Smooth muscle cell (in vitro differentiated cells): Measurements from ENCODE around the gene TMEM33. TPM values are rescaled to one million over a fixed set of nuclear protein-coding genes. Genes with fewer than 3 reads are reported as not detected.

Source experiments
- DNase-seq: peaks from one replicate; lab custom pipeline; 2025; ENCODE audit not compliant: unreplicated experiment; lab: John Stamatoyannopoulos, UW
- H2AFZ ChIP-seq: fragments of 200-600 bp; sonication (generic); 2 replicates; pipeline ENCODE4 v1.6.0; 2016; ENCODE audit warnings: antibody characterized with exemption, low read depth, mild to moderate bottlenecking
- H3F3A ChIP-seq: fragments of 200-600 bp; sonication (generic); 2 replicates; pipeline ENCODE4 v1.6.0; 2017; ENCODE audit warnings: antibody characterized with exemption, low read depth
- H3K27ac ChIP-seq: fragments of 200-600 bp; sonication (generic); 2 replicates; pipeline ENCODE4 v1.5.1; 2016; ENCODE audit warnings: low read depth, mild to moderate bottlenecking
- H3K27me3 ChIP-seq: fragments of 200-600 bp; sonication (generic); 2 replicates; pipeline ENCODE4 v1.6.1; 2016; ENCODE audit warnings: low read depth, mild to moderate bottlenecking
- H3K36me3 ChIP-seq: fragments of 200-600 bp; sonication (generic); 2 replicates; pipeline ENCODE4 v1.5.1; 2016; ENCODE audit warnings: low read depth
- H3K4me1 ChIP-seq: fragments of 200-600 bp; sonication (generic); 2 replicates; pipeline ENCODE4 v1.5.1; 2016; ENCODE audit warnings: low read depth
- H3K4me2 ChIP-seq: fragments of 200-600 bp; sonication (generic); 2 replicates; pipeline ENCODE4 v1.6.0; 2016; ENCODE audit warnings: mild to moderate bottlenecking
- H3K4me3 ChIP-seq: fragments of 200-600 bp; sonication (generic); 2 replicates; pipeline ENCODE4 v1.5.1; 2016; ENCODE audit warnings: mild to moderate bottlenecking
- H3K79me2 ChIP-seq: fragments of 200-600 bp; sonication (generic); 2 replicates; pipeline ENCODE4 v1.6.0; 2016; ENCODE audit warnings: low read depth, mild to moderate bottlenecking
- H3K9ac ChIP-seq: fragments of 200-600 bp; sonication (generic); 2 replicates; pipeline ENCODE4 v1.6.0; 2016; ENCODE audit warnings: low read depth
- H3K9me3 ChIP-seq: fragments of 200-600 bp; sonication (generic); replicated peaks from 2 replicates; pipeline ENCODE4 v1.5.1; 2016; ENCODE audit warnings: low read depth
- H4K20me1 ChIP-seq: fragments of 200-600 bp; sonication (generic); 2 replicates; pipeline ENCODE4 v1.6.0; 2016; ENCODE audit warnings: low read depth
- CTCF ChIP-seq: fragments of 200-600 bp; sonication (generic); IDR thresholded peaks from 2 replicates; pipeline ENCODE4 v1.5.1; 2017; ENCODE audit warnings: borderline replicate concordance, mild to moderate bottlenecking, antibody characterized with exemption; ENCODE audit not compliant: insufficient read depth, poor library complexity, severe bottlenecking
- WGBS: methylation state at CpG from one replicate; pipeline ENCODE4 v1.1.7; 2016; ENCODE audit warnings: low lambda C conversion rate; 5-methylcytosine and 5-hydroxymethylcytosine counted together
- polyA plus RNA-seq: library from polyadenylated mRNA; unstranded; fragments of >200 nt; fragmentation: Nextera tagmentation; extraction: Ambion mirVana; gene quantifications from 2 replicates; pipeline ENCODE4 v1.2.1, GENCODE V29; 2016
- total RNA-seq: library from RNA; depleted of rRNA; stranded (reverse); fragments of >200 nt; gene quantifications from 2 replicates; pipeline ENCODE4 v1.2.3, GENCODE V29; 2014

TMEM33 gene
- total and polyA plus RNA-seq, 2 experiments from 2014 or later, result 20.8 to 75.3 TPM

GRCh38 chr4:41969671-41970070, 34.4 kb downstream of the TMEM33 start:
- Histone ChIP-seq H2AFZ (no peak overlapping the region), H4K20me1 (no peaks in the 10 kb centered on the region), H3F3A (no peaks in the 10 kb centered on the region), H3K9me3 (no peaks in the 10 kb centered on the region), H3K36me3 (no peaks in the 10 kb centered on the region), H3K27me3 (no peaks in the 10 kb centered on the region), H3K4me1 (no peaks in the 10 kb centered on the region), H3K4me3 (no peak overlapping the region), H3K9ac (no peak overlapping the region), H3K79me2 (no peaks in the 10 kb centered on the region), H3K27ac (no peak overlapping the region), H3K4me2 (no peak overlapping the region)
- TF ChIP-seq CTCF, result no peak
- DNase-seq, result no peak

- no peak overlapping the region for H3K9ac ChIP-seq
- no peaks in the 10 kb centered on the region for H3K36me3 ChIP-seq
- WGBS, result 92% methylated on average over 1 of the region's 1 CpG
- H3K4me1 ChIP-seq, result no peaks in the 10 kb centered on the region
- H3K4me2 ChIP-seq, result no peak overlapping the region
- no peak for TF ChIP-seq CTCF
- H3K27ac ChIP-seq, result no peak overlapping the region
- H2AFZ ChIP-seq, result no peak overlapping the region
- no peak overlapping the region for H3K4me3 ChIP-seq
- no peaks in the 10 kb centered on the region for H3K9me3 ChIP-seq
- H3K27me3 ChIP-seq, result no peaks in the 10 kb centered on the region
- no peaks in the 10 kb centered on the region for H3K79me2 ChIP-seq
- H4K20me1 ChIP-seq, result no peaks in the 10 kb centered on the region
- H3F3A ChIP-seq, result no peaks in the 10 kb centered on the region
- DNase-seq, result no peak
Measured at GRCh38 chr4:41975341-41975740, 40.1 kb downstream of the TMEM33 start.

- 76% methylated on average over 1 of the region's 1 CpG for WGBS
- Histone ChIP-seq H2AFZ (no peak overlapping the region), H4K20me1 (no peaks in the 10 kb centered on the region), H3K27ac (no peak overlapping the region), H3K4me3 (no peak overlapping the region), H3F3A (no peaks in the 10 kb centered on the region), H3K9ac (no peak overlapping the region), H3K9me3 (no peaks in the 10 kb centered on the region), H3K36me3 (no peaks in the 10 kb centered on the region), H3K4me2 (no peak overlapping the region), H3K4me1 (no peaks in the 10 kb centered on the region), H3K79me2 (no peaks in the 10 kb centered on the region), H3K27me3 (no peaks in the 10 kb centered on the region)
- DNase-seq, result no peak
- no peak for TF ChIP-seq CTCF
Measured at GRCh38 chr4:41976775-41977516, 41.7 kb downstream of the TMEM33 start.

GRCh38 chr4:41977709-41978108, 42.5 kb downstream of the TMEM33 start:
- 61% methylated on average over 3 of the region's 3 CpGs for WGBS
- TF ChIP-seq CTCF, result no peak
- no peak for DNase-seq

More at GRCh38 chr4:41977709-41978108, 42.5 kb downstream of the TMEM33 start:
- H3K27me3 ChIP-seq, result no peaks in the 10 kb centered on the region
- H3K4me3 ChIP-seq, result no peak overlapping the region
- no peaks in the 10 kb centered on the region for H3F3A ChIP-seq
- H3K4me2 ChIP-seq, result no peak overlapping the region
- no peak overlapping the region for H2AFZ ChIP-seq
- H3K79me2 ChIP-seq, result no peaks in the 10 kb centered on the region
- H3K36me3 ChIP-seq, result no peaks in the 10 kb centered on the region
- H4K20me1 ChIP-seq, result no peaks in the 10 kb centered on the region
- H3K9me3 ChIP-seq, result no peaks in the 10 kb centered on the region
- H3K27ac ChIP-seq, result no peak overlapping the region
- no peak overlapping the region for H3K9ac ChIP-seq
- no peaks in the 10 kb centered on the region for H3K4me1 ChIP-seq
